NCI-H2081 (cell line): ENCODE data around the gene TMEM8B.
A peak's percentile ranks its signal among the peaks of the same experiment; 100 is the strongest.
"Not testable (repeated sequence)": the region's sequence is repeated elsewhere in the genome, so short reads cannot be mapped to it uniquely, and the experiment has no call there.

Source experiments
- DNase-seq, 2 experiments: peaks; one replicate each; lab custom pipeline; 2025; lab: John Stamatoyannopoulos, UW

Gene TMEM8B

DNA sequence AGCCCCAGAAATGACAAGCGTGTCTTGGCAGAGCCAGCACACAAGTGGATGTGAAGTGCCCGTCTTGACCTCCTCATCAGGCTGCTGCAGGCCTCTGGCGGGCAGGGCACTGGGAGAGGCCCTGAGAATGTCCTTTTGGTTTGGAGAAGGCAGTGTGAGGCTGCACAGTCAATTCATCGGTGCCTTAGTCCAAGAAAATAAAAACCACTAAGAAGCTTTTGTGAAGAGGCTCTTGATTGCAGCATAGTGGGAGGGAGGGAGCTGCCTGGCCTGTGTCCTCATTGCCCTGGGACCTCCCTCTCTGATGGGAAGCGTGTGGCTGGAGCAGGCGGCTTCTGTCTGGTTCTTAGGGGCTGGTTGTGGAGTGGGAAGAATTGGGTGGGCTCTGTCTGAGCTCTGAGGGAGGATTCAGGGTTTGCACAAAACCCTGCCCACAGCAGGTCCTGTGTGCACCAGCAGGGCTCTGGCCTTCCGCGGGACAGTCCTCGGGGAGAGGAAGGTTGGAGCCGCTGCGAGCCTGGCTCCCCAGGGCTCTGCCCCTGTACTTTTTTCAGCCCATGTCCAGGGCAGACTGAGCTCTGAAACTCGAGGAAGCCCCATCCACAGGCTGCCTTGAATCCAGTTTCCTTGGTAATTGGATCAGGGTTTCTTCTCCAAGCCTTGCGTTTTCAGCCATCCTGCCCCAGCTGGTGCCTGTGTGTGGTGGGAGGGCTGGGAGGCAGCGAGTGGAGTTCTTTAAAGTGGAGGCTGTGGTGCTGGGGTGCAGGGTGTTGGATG, 78.1 kb downstream of the TMEM8B start:
- DNase-seq: no peak

DNA sequence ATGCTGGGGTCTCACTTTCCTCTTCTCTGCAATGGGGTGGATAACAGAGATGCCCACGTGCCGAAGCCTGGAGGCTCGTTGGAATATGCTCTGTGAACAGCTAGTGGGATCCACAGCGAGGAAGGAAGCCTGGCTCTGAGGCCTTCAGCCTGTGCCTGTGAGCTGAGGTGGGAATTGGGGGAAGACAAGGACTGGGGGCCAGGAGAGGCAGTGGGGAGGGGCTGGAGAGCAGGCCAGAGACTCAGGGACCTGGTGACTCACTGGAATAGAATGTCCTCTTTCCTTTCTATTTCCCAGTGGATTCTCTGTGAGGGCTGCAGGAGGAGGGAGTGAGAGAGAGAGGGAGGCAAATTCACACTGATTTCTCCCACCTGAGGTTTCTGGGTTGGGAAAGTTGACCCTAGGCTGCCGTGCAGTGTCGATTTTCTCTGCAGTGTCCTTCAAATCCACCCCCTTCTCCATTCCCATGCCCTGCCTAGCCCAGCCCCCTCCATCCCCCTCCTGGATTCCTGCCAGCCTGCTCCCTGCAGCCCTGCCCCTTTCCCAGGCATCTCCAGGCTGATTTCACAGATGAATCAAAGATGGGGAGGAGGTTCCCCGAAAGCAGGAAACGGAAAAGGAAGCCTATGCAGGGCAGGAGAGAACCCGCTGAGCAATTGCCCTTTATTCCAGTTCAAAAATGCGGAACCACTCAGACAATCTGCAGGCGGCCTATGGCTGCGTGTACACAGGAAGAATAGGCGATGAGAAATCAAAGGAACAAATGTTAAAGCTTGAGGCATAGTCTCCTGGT, 78.9 kb downstream of the TMEM8B start:
- DNase-seq: peak; percentile 24

DNA sequence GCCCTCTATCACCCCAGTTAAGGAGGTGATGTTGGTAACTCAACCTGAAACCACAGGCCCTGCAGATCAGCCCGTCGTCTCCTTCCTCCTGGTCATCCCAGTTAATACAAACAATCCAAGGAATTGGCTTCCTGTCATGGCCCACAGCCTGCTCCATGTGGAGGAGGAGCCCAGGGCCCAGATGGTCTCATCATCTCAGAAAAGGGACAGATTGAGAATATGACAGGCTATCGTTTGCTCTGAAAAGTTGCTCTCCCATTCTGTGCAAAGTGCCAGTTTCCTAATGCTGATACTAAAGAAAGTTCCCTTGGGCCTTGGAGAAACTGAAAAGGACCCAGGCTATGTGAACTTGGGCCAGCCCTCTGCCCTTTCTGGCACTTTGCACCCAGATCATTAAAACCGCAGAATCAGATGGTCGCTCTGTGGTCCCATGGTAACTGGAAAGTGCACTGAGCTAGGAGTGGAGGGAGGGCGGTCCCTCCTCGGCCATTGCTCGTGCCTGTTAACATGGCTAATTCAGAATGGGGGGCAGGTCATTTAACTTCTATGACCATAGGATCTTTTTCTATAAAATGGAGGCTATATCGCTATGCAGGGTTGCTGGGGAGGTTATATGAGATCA, 79.6 kb downstream of the TMEM8B start:
- DNase-seq: no peak

DNA sequence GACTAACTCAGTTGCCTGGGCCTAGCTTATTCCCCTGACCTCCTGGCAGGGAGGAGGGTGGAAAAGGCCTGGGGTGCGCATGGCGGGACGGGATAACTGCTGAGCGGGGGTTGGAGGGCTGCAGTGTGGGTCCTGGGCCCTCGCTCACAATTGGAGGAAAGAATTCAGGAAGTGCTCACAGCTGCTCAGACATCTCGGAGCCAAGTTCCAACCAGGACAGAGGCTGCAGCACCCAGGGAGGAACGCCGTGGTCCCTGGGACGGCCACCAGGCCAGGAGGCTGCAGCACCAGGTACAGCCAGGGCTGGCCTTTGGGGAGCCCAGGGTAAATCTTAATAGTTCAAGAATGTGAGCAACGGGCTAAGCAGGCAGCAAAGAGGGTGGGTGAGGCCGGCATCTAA, 80.2 kb downstream of the TMEM8B start, which contains the start of gene SPAAR:
Gene SPAAR (plus strand): TSS at position 217 of the 400 bp plus-strand sequence. CDS start 974 bp downstream, outside the sequence.
- DNase-seq: no peak

DNA sequence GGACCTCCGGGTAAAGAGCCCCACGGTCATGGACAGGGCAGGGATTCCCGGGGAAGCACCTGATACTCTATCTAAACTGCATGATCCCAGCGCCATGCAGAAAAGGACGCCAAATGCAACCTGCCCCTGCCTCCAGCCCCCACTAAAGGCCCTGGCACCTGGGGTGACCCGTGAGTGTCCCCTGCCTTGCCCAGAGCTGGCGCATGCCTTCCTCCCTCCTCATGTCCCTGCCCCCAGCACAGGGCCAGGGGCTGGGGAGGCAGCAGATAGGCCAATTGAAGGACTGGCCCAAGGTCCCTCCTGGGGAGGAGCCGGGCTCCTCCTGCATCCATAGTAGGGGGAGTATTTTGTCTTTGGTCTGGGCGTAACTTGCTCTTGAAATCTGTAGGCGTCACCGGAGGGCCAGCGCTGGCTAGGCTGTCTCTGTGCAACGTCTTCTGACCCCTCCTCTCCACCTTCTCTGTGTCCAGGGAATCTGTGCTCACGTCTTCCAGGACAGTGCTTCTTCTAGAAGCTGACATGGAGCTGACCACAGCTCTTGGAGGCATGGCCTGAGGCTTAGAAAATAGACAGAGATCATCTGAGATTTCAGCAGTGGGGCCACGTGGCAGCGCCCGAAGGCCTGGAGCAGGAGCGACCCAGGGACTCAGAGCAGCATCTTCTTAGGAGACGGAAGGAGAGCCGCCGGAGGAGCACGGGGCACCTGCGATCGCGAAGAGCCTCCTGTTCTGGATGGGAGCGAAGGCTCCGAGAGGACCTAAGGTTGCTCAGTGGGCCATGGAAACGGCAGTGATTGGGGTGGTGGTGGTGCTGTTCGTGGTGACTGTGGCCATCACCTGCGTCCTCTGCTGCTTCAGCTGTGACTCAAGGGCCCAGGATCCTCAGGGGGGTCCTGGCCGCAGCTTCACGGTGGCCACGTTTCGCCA, 80.9 kb downstream of the TMEM8B start:
- DNase-seq: no peak

DNA sequence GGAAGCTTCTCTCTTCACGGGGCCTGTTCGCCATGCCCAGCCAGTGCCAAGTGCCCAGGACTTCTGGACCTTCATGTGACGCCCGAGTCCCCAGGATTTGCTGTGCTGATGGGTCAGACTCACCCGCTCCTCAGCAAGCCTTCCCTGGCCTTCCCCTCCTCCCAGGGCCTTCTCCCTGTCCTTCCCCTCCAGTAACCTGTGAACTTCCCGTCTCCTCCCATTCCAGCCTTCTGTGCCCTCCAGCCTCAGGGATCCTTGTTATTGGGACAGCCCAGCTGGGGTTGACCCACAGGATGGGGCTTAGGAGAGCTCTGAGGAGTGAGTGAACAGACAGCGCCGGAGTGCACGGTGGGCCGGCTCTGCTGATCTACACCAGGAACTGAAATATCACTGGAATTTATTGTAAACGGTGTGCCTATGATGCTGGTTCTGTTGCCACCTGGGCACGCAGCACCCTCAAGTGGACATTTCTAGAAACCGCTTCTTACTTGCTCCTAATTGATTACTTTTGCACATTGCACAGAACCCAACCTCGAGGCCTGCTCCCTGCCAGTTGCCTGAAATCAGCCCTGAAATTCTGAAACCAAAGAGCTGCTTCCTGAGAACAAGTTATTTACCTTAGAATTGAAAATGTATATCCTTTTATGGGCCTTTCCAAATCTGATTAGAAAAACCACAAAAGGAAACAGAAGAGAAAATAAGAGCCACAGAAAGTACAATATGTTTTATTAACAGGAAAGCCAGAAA, 81.8 kb downstream of the TMEM8B start:
- DNase-seq: peak; percentile 58 to 60

DNA sequence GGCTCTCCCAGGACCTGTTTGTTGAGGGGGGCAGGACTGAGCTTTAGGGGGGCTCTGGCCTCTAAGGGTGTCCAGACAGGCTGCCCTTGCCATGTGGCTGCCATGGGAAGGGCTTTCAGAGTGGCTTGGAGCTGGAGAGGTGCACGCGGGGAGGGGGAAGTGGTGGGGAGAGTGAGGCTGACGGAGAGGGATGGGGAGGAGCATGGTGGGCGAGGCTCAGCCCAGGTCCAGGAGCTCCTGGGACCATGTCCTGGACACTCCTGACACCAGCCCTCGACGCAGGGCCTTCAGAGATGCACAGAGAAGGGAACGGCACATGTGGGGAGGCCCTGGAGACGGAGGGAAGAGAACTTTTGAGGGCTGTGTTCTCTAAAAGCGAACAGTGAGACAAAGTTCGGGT, 82.7 kb downstream of the TMEM8B start:
- DNase-seq: no peak

DNA sequence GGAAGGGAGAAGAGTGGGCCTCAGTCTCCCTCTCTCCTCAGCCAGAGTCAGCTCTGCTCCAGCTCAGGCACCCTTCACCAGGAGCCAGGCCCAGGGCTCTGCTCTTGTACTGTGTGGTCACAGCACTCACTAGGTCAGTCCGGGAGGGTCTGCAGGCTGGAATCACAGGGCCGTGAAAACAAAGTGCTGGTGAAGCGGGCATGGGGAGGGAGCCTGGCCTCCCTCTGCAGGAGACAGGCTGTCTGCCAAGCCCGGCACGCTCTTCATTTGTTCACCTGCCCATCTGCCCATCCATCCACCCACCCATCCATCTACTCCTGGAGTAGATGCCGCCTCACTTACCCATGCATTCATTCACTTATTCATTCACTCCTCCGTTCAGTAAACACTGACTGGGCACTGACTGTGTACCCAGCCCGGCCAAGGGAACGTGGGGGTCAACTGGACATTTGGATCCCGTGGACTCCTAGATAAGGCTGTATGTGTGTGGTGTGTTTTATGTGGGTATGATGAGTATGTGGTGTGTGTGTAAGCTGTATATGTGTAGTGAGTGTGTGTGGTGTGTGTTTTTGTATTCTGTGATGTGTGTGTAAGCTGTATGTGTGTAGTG, 83.9 kb downstream of the TMEM8B start:
- DNase-seq: no peak

DNA sequence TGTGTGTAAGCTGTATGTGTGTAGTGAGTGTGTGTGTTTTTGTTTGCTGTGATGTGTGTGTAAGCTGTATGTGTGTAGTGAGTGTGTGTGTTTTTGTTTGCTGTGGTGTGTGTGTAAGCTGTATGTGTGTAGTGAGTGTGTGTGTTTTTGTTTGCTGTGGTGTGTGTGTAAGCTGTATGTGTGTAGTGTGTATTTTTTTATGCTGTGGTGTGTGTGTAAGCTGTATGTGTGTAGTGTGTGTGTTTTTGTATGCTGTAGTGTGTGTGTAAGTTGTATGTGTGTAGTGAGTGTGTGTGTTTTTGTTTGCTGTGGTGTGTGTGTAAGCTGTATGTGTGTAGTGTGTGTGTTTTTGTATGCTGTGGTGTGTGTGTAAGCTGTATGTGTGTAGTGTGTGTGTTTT, 84.4 kb downstream of the TMEM8B start:
- not testable (repeated sequence) for DNase-seq

DNA sequence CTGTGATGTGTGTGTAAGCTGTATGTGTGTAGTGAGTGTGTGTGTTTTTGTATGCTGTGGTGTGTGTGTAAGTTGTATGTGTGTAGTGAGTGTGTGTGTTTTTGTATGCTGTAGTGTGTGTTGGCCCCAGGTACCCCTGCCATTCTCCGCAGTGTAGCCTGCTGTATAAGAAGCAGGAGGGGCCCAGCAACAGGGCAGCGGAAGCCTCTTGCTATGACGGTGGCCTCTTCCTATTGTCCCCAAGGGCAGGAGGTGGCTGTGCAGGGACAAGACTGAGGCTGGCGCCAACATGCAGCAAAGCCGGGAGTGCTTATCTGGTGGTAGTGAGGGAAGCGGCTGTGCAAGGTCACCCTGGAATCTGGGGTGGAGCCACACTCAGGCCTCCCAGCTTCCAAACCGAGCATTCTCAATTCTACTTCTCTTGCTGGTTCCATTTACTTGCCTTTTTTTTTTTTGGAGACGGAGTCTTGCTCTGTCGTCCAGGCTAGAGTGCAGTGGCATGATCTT, 85.3 kb downstream of the TMEM8B start:
- no peak for DNase-seq
